AG09319 (cell line): ENCODE measurements around the gene TMEM89.
A peak's percentile ranks its signal among the peaks of the same experiment; 100 is the strongest.

ENCODE experiments used
- DNase-seq: peaks from one replicate; pipeline ENCODE4 v3.0.0-alpha.2; 2010; ENCODE audit warnings: low read depth; ENCODE audit errors: extremely low read depth
- CTCF ChIP-seq: IDR thresholded peaks from 2 replicates; pipeline ENCODE4 v1.5.1; 2011; ENCODE audit warnings: low read depth, mild to moderate bottlenecking, inconsistent platforms, low read length, moderate library complexity

TMEM89 gene

GRCh38 chr3:48625600-48625999, 4.0 kb upstream of the TMEM89 start:
- no peak for TF ChIP-seq CTCF
- no peak for DNase-seq

GRCh38 chr3:48624767-48625166, 3.2 kb upstream of the TMEM89 start:
- DNase-seq: no peak
- TF ChIP-seq CTCF: no peak

- DNase-seq: no peak
Measured at GRCh38 chr3:48623851-48624547, 2.4 kb upstream of the TMEM89 start.

GRCh38 chr3:48619541-48620524, 1.7 kb downstream of the TMEM89 start:
- TF ChIP-seq CTCF: no peak
- DNase-seq: no peak

More at GRCh38 chr3:48623851-48624547, 2.4 kb upstream of the TMEM89 start:
- TF ChIP-seq CTCF: no peak

GRCh38 chr3:48617559-48617958, 4.0 kb downstream of the TMEM89 start:
- no peak for TF ChIP-seq CTCF

GRCh38 chr3:48614044-48614443, 7.5 kb downstream of the TMEM89 start:
- peak; percentile 57 for DNase-seq
- no peak for TF ChIP-seq CTCF

More at GRCh38 chr3:48617559-48617958, 4.0 kb downstream of the TMEM89 start:
- no peak for DNase-seq

- TF ChIP-seq CTCF: no peak
Measured at GRCh38 chr3:48612309-48612708, 9.3 kb downstream of the TMEM89 start.

More at GRCh38 chr3:48612309-48612708, 9.3 kb downstream of the TMEM89 start:
- no peak for DNase-seq
